GM23248 (cell line): Measurements from ENCODE around the gene PITPNM3.

Source experiments
- EZH2 ChIP-seq: fragments of 200-600 bp; sonication (generic); IDR thresholded peaks from 2 replicates; pipeline ENCODE4 v1.6.1; 2018; ENCODE audit warnings: antibody characterized with exemption, mild to moderate bottlenecking; ENCODE audit not compliant: insufficient read depth, poor library complexity, severe bottlenecking
- EZH2phosphoT487 ChIP-seq: fragments of 200-600 bp; sonication (generic); IDR thresholded peaks from 2 replicates; pipeline ENCODE4 v1.6.1; 2018; ENCODE audit warnings: antibody characterized with exemption, moderate library complexity, mild to moderate bottlenecking, low read depth; ENCODE audit not compliant: insufficient read depth

DNA sequence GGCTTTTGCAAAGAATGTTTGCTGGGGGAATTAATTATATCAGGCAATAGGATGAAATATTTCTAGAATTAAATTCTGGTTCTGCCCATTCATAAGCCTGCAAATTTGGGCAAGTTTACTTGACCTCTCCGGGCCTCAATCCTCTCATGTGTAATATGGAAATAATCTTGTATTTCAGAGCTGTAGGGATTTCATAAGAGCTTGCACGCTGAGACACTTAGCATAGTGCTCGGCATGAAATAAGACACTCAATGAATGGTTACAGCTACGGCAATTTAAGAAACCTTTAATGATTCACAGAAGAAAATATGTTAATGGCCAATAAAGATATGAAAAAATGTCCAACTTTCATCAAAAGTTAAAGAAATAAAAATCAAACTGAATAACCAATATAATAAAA is 40.6 kb upstream of the PITPNM3 start:
- TF ChIP-seq EZH2 (no peak), EZH2phosphoT487 (no peak)
